Activated CD4-positive, alpha-beta T cell treated with anti-CD3 and anti-CD28 coated beads, Interleukin-2, amount 10 ng/mL, durations not matched to agents 7 days and 5 days (primary cell): ENCODE measurements around the gene DNAH8. TPM values are rescaled to one million over a fixed set of nuclear protein-coding genes. Genes with fewer than 3 reads are reported as not detected.
"Not testable (repeated sequence)": the region's sequence is repeated elsewhere in the genome, so short reads cannot be mapped to it uniquely, and the experiment has no call there.

ENCODE experiments used
- CTCF ChIA-PET: fragments of 350-600 bp; sonication (Branson Sonifier 250); formaldehyde crosslinking; loops from one replicate; lab custom pipeline; 2021; ENCODE audit warnings: antibody characterized with exemption; lab: Charles Lee
- POLR2A ChIA-PET: fragments of 350-600 bp; sonication (Branson Sonifier 250); formaldehyde crosslinking; loops from one replicate; lab custom pipeline; 2021; ENCODE audit warnings: antibody characterized with exemption; lab: Charles Lee
- DNase-seq: peaks from one replicate; pipeline ENCODE4 v3.0.0-alpha.2; 2020
- H3K27ac Mint-ChIP-seq: one replicate; pipeline ENCODE4 v1.8.0; 2021; ENCODE audit warnings: mild to moderate bottlenecking, moderate library complexity, mixed read lengths
- H3K27me3 Mint-ChIP-seq: one replicate; pipeline ENCODE4 v1.8.0; 2021; ENCODE audit warnings: mixed read lengths
- H3K36me3 Mint-ChIP-seq: one replicate; pipeline ENCODE4 v1.8.0; 2021; ENCODE audit warnings: low read depth, mixed read lengths
- H3K4me1 Mint-ChIP-seq: one replicate; pipeline ENCODE4 v1.8.0; 2021; ENCODE audit warnings: mixed read lengths
- H3K4me3 Mint-ChIP-seq: one replicate; pipeline ENCODE4 v1.8.0; 2021; ENCODE audit warnings: mild to moderate bottlenecking, moderate library complexity, mixed read lengths
- H3K9me3 Mint-ChIP-seq: one replicate; pipeline ENCODE4 v1.8.0; 2021; ENCODE audit warnings: mixed read lengths
- total RNA-seq, 2 experiments: library from RNA; stranded (reverse); gene quantifications; one replicate each; pipeline ENCODE4 v1.2.3, GENCODE V29; 2021

The DNAH8 gene
- total RNA-seq, 2 experiments from 2014 or later = 0.07 to 0.10 TPM

- CTCF ChIA-PET = no interaction called here
- H3K4me1 Mint-ChIP-seq = no peaks in the 10 kb centered on the region
- POLR2A ChIA-PET = no interaction called here
Observed at GRCh38 chr6:38796006-38796405, 80.9 kb downstream of the DNAH8 start.

DNA sequence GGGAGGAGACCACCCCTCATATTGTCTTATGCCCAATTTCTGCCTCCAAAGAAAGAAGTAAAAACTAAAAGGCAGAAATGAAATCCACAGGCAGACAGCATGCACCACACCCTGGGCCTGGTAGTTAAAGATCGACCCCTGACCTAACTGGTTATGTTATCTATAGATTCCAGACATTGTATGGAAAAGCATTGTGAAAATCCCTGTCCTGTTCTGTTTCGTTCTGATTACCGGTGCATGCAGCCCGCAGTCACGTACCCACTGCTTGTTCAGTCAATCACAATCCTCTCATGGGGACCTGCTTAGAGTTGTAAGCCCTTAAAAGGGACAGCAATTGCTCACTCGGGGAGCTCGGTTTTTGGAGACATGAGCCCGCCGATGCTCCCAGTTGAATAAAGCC lies 81.3 kb downstream of the DNAH8 start:
- POLR2A ChIA-PET, H3K4me3 Mint-ChIP-seq, H3K9me3 Mint-ChIP-seq, H3K36me3 Mint-ChIP-seq, DNase-seq, CTCF ChIA-PET, H3K27ac Mint-ChIP-seq, H3K4me1 Mint-ChIP-seq: not testable (repeated sequence)
- peaks cover 44% of the 10 kb centered on the region for H3K27me3 Mint-ChIP-seq

More at GRCh38 chr6:38796006-38796405, 80.9 kb downstream of the DNAH8 start:
- no peak overlapping the region for H3K4me3 Mint-ChIP-seq
- no peak for DNase-seq
- H3K27ac Mint-ChIP-seq = no peak overlapping the region
- H3K36me3 Mint-ChIP-seq = no peaks in the 10 kb centered on the region
- peaks cover 40% of the 10 kb centered on the region for H3K27me3 Mint-ChIP-seq
- H3K9me3 Mint-ChIP-seq = no peaks in the 10 kb centered on the region

- no peak for DNase-seq
- peaks cover 47% of the 10 kb centered on the region for H3K27me3 Mint-ChIP-seq
- H3K27ac Mint-ChIP-seq = no peak overlapping the region
- no peaks in the 10 kb centered on the region for H3K4me1 Mint-ChIP-seq
- CTCF ChIA-PET = no interaction called here
- H3K36me3 Mint-ChIP-seq = no peaks in the 10 kb centered on the region
- POLR2A ChIA-PET = no interaction called here
- H3K9me3 Mint-ChIP-seq = no peaks in the 10 kb centered on the region
- no peak overlapping the region for H3K4me3 Mint-ChIP-seq
Observed at GRCh38 chr6:38796850-38797249, 81.7 kb downstream of the DNAH8 start.

DNA sequence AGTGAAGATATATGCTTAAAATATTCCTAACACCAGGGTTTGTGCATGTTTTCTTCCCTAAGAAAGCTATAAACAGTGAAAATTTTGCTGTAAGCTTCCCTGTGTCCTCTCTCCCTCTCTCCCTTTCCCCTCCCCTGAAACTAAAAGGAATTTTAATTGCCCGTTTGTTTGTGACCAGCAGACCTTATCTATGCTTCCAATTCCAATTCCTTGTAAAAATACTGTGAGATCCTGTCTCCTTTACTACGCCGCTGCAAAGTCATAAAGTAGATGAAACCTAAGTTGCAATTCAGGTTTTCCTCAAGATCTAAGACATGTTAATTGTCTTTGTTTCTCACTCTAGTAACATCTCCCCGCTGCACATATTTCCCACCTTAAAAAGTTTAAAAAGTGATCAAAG lies 82.3 kb downstream of the DNAH8 start:
- ChIA-PET CTCF (no interaction called here), POLR2A (no interaction called here)
- H3K4me1 Mint-ChIP-seq = no peaks in the 10 kb centered on the region
- no peaks in the 10 kb centered on the region for H3K9me3 Mint-ChIP-seq
- H3K27me3 Mint-ChIP-seq = peaks cover 44% of the 10 kb centered on the region
- no peak overlapping the region for H3K27ac Mint-ChIP-seq
- DNase-seq = no peak
- no peak overlapping the region for H3K4me3 Mint-ChIP-seq
- H3K36me3 Mint-ChIP-seq = no peaks in the 10 kb centered on the region

GRCh38 chr6:38799529-38800184 lies 84.5 kb downstream of the DNAH8 start:
- no peak for DNase-seq
- POLR2A ChIA-PET = no interaction called here
- H3K4me1 Mint-ChIP-seq = no peaks in the 10 kb centered on the region
- no peaks in the 10 kb centered on the region for H3K36me3 Mint-ChIP-seq
- no peaks in the 10 kb centered on the region for H3K9me3 Mint-ChIP-seq
- H3K27me3 Mint-ChIP-seq = peaks cover 49% of the 10 kb centered on the region
- CTCF ChIA-PET = no interaction called here
- no peak overlapping the region for H3K27ac Mint-ChIP-seq
- H3K4me3 Mint-ChIP-seq = no peak overlapping the region

GRCh38 chr6:38801305-38801704 lies 86.2 kb downstream of the DNAH8 start:
- H3K36me3 Mint-ChIP-seq = no peaks in the 10 kb centered on the region
- no peak overlapping the region for H3K4me3 Mint-ChIP-seq
- ChIA-PET POLR2A (no interaction called here), CTCF (no interaction called here)
- peaks cover 53% of the 10 kb centered on the region for H3K27me3 Mint-ChIP-seq
- DNase-seq = no peak
- H3K4me1 Mint-ChIP-seq = no peaks in the 10 kb centered on the region
- H3K27ac Mint-ChIP-seq = no peak overlapping the region
- no peaks in the 10 kb centered on the region for H3K9me3 Mint-ChIP-seq

GRCh38 chr6:38802497-38802896 lies 87.4 kb downstream of the DNAH8 start:
- H3K4me1 Mint-ChIP-seq = no peaks in the 10 kb centered on the region
- CTCF ChIA-PET = interaction anchor here (0.6 kb wide), 1 partner anchor 1256 kb away, joined by 3 read pairs; no protein-coding TSS in a partner anchor

GRCh38 chr6:38803129-38803528 lies 88.0 kb downstream of the DNAH8 start:
- ChIA-PET POLR2A (no interaction called here), CTCF (interaction anchor here (0.6 kb wide), 1 partner anchor 1257 kb away, joined by 3 read pairs; no protein-coding TSS in a partner anchor)
- H3K4me3 Mint-ChIP-seq = no peak overlapping the region
- no peaks in the 10 kb centered on the region for H3K9me3 Mint-ChIP-seq
- no peaks in the 10 kb centered on the region for H3K4me1 Mint-ChIP-seq
- H3K36me3 Mint-ChIP-seq = no peaks in the 10 kb centered on the region
- H3K27ac Mint-ChIP-seq = no peak overlapping the region
- peaks cover 49% of the 10 kb centered on the region for H3K27me3 Mint-ChIP-seq
- no peak for DNase-seq

More at GRCh38 chr6:38802497-38802896, 87.4 kb downstream of the DNAH8 start:
- Mint-ChIP-seq H3K27me3 (peaks cover 49% of the 10 kb centered on the region), H3K9me3 (no peaks in the 10 kb centered on the region), H3K4me3 (no peak overlapping the region), H3K36me3 (no peaks in the 10 kb centered on the region), H3K27ac (no peak overlapping the region)
- no peak for DNase-seq
- POLR2A ChIA-PET = no interaction called here

DNA sequence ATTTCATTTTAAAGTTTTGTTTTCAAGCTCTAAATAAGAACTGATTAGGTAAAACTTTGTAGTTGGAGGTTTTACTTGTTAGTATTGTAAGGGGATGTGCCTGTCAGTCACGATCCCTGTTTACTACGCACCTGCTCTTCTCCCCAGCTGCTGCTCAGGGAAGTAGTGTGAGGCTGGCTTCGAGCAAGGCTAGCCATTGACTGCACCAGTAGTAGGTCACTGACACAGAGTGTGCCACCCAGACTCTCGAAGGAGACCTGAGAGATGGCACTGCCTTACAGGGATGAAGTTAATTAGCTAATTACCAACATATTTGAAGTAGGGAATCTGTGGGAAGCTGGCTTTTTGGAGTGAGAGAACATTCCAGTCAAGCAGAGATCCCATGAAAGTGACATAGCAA lies 89.2 kb downstream of the DNAH8 start:
- ChIA-PET POLR2A (interaction anchor here (0.5 kb wide), 1 partner anchor 344 kb away, joined by 3 read pairs; no protein-coding TSS in a partner anchor), CTCF (no interaction called here)
- no peak for DNase-seq
- Mint-ChIP-seq H3K9me3 (no peaks in the 10 kb centered on the region), H3K4me1 (no peaks in the 10 kb centered on the region), H3K27ac (no peak overlapping the region), H3K36me3 (no peaks in the 10 kb centered on the region), H3K4me3 (no peak overlapping the region), H3K27me3 (peaks cover 47% of the 10 kb centered on the region)

- Mint-ChIP-seq H3K27me3 (peaks cover 42% of the 10 kb centered on the region), H3K27ac (no peak overlapping the region), H3K4me3 (no peak overlapping the region), H3K9me3 (no peaks in the 10 kb centered on the region), H3K4me1 (no peaks in the 10 kb centered on the region), H3K36me3 (no peaks in the 10 kb centered on the region)
- CTCF ChIA-PET = no interaction called here
- POLR2A ChIA-PET = no interaction called here
- DNase-seq = no peak
Observed at GRCh38 chr6:38805127-38805655, 90.1 kb downstream of the DNAH8 start.

GRCh38 chr6:38805692-38806091 lies 90.6 kb downstream of the DNAH8 start:
- ChIA-PET CTCF (no interaction called here), POLR2A (no interaction called here)
- H3K36me3 Mint-ChIP-seq = no peaks in the 10 kb centered on the region
- DNase-seq = no peak
- no peak overlapping the region for H3K27ac Mint-ChIP-seq
- H3K9me3 Mint-ChIP-seq = no peaks in the 10 kb centered on the region
- H3K4me1 Mint-ChIP-seq = no peaks in the 10 kb centered on the region
- no peak overlapping the region for H3K4me3 Mint-ChIP-seq
- peaks cover 41% of the 10 kb centered on the region for H3K27me3 Mint-ChIP-seq

GRCh38 chr6:38806271-38806670 lies 91.2 kb downstream of the DNAH8 start:
- CTCF ChIA-PET = no interaction called here
- peaks cover 40% of the 10 kb centered on the region for H3K27me3 Mint-ChIP-seq
- no peaks in the 10 kb centered on the region for H3K9me3 Mint-ChIP-seq
- no peak overlapping the region for H3K4me3 Mint-ChIP-seq
- DNase-seq = no peak
- no peaks in the 10 kb centered on the region for H3K4me1 Mint-ChIP-seq
- POLR2A ChIA-PET = no interaction called here
- no peaks in the 10 kb centered on the region for H3K36me3 Mint-ChIP-seq
- no peak overlapping the region for H3K27ac Mint-ChIP-seq

DNA sequence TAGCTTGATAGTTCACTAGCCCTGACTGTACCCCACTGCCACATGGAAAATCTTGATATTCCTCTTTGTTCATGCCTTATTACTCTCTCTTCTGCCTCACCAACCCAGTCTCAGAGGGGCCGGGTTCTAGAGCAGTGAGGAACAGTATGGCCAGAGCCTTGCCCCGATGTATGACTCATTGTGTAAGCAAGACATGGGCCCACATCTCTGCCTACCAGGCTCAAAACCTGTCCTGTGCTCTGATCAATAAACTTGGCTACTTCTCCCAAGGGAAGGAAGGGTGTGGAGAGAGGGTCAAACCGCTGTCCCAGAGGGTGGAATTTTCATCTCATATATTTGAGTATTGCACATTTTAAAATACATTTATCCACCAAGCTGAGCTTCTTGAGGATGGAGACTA lies 91.7 kb downstream of the DNAH8 start:
- no peak for DNase-seq
- ChIA-PET POLR2A (no interaction called here), CTCF (no interaction called here)
- Mint-ChIP-seq H3K27me3 (peaks cover 36% of the 10 kb centered on the region), H3K9me3 (no peaks in the 10 kb centered on the region), H3K4me1 (no peaks in the 10 kb centered on the region), H3K27ac (no peak overlapping the region), H3K36me3 (no peaks in the 10 kb centered on the region), H3K4me3 (no peak overlapping the region)

DNA sequence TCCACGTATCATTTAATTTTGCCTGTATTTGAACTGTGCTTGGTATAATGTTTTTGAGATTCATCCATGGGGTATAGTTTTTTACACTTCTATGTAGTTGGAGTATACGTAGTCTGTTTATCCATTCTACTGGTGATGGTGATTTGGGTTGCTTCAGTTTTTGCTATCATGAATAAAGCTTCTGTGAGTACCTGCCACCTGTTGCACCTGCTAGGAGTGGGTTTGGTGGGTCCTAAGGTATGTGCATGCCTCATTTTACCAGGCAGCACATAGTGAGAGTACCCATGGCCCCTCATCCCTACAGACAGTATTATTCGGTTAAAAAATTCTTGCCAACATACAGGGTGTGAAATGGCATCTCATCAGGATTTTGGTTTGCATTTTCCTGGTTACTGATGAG lies 92.9 kb downstream of the DNAH8 start:
- H3K4me3 Mint-ChIP-seq = no peak overlapping the region
- no peak overlapping the region for H3K27ac Mint-ChIP-seq
- no peak for DNase-seq
- ChIA-PET POLR2A (no interaction called here), CTCF (no interaction called here)
- no peaks in the 10 kb centered on the region for H3K36me3 Mint-ChIP-seq
- peaks cover 38% of the 10 kb centered on the region for H3K27me3 Mint-ChIP-seq
- no peaks in the 10 kb centered on the region for H3K4me1 Mint-ChIP-seq
- H3K9me3 Mint-ChIP-seq = no peaks in the 10 kb centered on the region
